GM19035 (cell line): ENCODE results near the gene FRRS1L.
A peak's percentile ranks its signal among the peaks of the same experiment; 100 is the strongest.

Experiments used
- ATAC-seq: cut with Tn5 transposase; IDR thresholded peaks from one replicate; pipeline ENCODE4 v1.9.1; 2021; ENCODE audit not compliant: unreplicated experiment

FRRS1L gene

GRCh38 chr9:109176963-109177362, 9.9 kb upstream of the FRRS1L start:
- no peak for ATAC-seq

- ATAC-seq, result no peak
These were observed 9.3 kb upstream of the FRRS1L start for GRCh38 chr9:109176386-109176785.

GRCh38 chr9:109172935-109173334, 5.9 kb upstream of the FRRS1L start:
- no peak for ATAC-seq

GRCh38 chr9:109171926-109172325, 4.9 kb upstream of the FRRS1L start:
- no peak for ATAC-seq

- ATAC-seq, result no peak
These were observed 1.1 kb upstream of the FRRS1L start for GRCh38 chr9:109168170-109168569.

- ATAC-seq, result no peak
These were observed 667 bp upstream of the FRRS1L start for GRCh38 chr9:109167716-109168115.

- ATAC-seq, result no peak
These were observed 778 bp downstream of the FRRS1L start for GRCh38 chr9:109166171-109166770.

GRCh38 chr9:109164042-109164441, 3.0 kb downstream of the FRRS1L start:
- ATAC-seq, result peak; percentile 52

GRCh38 chr9:109163194-109163593, 3.9 kb downstream of the FRRS1L start:
- ATAC-seq, result no peak

- no peak for ATAC-seq
These were observed 4.4 kb downstream of the FRRS1L start for GRCh38 chr9:109162677-109163076.

- no peak for ATAC-seq
These were observed 5.6 kb downstream of the FRRS1L start for GRCh38 chr9:109161471-109161870.

- ATAC-seq, result no peak
These were observed 7.5 kb downstream of the FRRS1L start for GRCh38 chr9:109159583-109159982.

- ATAC-seq, result no peak
These were observed 8.4 kb downstream of the FRRS1L start for GRCh38 chr9:109158651-109159050.

GRCh38 chr9:109156708-109157107, 10.3 kb downstream of the FRRS1L start:
- no peak for ATAC-seq

GRCh38 chr9:109150925-109151545, 16.0 kb downstream of the FRRS1L start:
- ATAC-seq, result no peak

- no peak for ATAC-seq
These were observed 17.3 kb downstream of the FRRS1L start for GRCh38 chr9:109149722-109150121.

- ATAC-seq, result no peak
These were observed 18.0 kb downstream of the FRRS1L start for GRCh38 chr9:109149089-109149488.

- no peak for ATAC-seq
These were observed 22.0 kb downstream of the FRRS1L start for GRCh38 chr9:109145051-109145450.

GRCh38 chr9:109143881-109144562, 23.0 kb downstream of the FRRS1L start:
- ATAC-seq, result peak; percentile 96

- no peak for ATAC-seq
These were observed 25.7 kb downstream of the FRRS1L start for GRCh38 chr9:109141375-109141774.

- ATAC-seq, result no peak
These were observed 27.2 kb downstream of the FRRS1L start for GRCh38 chr9:109139851-109140250.

- ATAC-seq, result no peak
These were observed 28.6 kb downstream of the FRRS1L start for GRCh38 chr9:109138421-109138820.
